ENCODE data around the gene PRDM15.

PRDM15 gene, protein sequence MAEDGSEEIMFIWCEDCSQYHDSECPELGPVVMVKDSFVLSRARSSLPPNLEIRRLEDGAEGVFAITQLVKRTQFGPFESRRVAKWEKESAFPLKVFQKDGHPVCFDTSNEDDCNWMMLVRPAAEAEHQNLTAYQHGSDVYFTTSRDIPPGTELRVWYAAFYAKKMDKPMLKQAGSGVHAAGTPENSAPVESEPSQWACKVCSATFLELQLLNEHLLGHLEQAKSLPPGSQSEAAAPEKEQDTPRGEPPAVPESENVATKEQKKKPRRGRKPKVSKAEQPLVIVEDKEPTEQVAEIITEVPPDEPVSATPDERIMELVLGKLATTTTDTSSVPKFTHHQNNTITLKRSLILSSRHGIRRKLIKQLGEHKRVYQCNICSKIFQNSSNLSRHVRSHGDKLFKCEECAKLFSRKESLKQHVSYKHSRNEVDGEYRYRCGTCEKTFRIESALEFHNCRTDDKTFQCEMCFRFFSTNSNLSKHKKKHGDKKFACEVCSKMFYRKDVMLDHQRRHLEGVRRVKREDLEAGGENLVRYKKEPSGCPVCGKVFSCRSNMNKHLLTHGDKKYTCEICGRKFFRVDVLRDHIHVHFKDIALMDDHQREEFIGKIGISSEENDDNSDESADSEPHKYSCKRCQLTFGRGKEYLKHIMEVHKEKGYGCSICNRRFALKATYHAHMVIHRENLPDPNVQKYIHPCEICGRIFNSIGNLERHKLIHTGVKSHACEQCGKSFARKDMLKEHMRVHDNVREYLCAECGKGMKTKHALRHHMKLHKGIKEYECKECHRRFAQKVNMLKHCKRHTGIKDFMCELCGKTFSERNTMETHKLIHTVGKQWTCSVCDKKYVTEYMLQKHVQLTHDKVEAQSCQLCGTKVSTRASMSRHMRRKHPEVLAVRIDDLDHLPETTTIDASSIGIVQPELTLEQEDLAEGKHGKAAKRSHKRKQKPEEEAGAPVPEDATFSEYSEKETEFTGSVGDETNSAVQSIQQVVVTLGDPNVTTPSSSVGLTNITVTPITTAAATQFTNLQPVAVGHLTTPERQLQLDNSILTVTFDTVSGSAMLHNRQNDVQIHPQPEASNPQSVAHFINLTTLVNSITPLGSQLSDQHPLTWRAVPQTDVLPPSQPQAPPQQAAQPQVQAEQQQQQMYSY

GRCh38 chr21:41879190-41879998, at the start of gene PRDM15:
Gene PRDM15 (minus strand): TSS chr21:41879344. CDS start chr21:41860363, 18,981 bp downstream.
- peak; percentile 78 for DNase-seq (ENCODE audit: low read depth)

DNA sequence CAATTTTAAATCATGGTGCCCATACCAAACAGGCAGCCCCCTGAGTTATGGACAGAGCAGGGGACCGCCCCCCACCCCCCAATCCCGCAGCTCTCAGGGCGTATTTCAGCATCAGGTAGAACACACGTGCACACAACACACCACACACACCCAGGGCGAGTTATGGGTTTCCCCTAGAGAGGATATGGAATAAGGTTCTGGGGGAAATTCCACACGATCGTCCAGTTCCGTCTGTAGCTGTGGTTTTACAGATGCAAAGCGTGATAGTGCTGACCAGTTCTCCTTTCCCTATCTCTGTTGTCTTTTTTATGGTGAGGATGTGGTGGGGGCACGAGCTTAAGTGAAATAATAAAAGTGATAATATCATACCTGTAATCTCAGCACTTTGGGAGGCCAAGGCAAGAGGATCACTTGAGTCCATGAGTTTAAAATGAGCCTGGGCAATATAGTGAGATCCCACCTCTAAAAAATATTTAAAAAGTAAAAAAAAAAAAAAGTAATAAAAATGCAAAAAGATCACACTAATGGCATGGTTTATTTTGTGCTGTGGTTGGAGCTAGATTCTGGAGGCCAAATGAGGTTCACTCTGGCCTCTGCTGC, 49.6 kb upstream of the PRDM15 start:
- no peak for DNase-seq (ENCODE audit: low read depth)

DNA sequence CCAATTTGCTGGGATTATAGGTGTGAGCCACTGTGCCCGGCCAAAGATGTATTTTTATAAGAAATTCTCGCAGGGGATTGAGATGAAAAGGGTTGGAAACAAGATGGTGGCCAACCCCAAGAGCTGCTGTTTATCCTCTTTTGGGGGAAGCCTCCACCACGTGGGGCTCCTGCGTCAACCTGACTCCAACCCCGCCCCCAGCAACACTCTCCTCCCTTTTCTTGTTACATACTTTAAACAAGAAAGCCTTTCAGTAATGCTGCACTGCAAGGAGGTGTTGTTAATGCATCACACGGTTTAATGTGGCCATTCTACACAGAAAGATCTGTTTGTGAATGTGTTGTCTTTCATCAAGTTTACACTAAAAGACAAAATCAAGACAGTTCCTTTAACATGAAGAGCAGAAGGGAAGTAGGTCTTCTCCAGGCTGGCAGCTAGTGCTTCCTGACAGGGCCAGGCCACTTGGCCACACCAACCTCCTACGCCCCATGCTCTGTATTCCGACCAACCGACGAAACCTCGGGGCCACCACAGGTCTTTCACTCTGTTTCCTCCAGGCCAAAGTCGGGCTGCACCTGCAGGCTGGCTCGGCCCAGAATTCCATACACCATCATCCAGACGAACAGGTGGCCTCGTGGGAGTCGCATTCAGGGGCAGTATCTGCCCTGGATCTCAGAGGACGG, 48.7 kb upstream of the PRDM15 start:
- DNase-seq (ENCODE audit: low read depth), result no peak

DNA sequence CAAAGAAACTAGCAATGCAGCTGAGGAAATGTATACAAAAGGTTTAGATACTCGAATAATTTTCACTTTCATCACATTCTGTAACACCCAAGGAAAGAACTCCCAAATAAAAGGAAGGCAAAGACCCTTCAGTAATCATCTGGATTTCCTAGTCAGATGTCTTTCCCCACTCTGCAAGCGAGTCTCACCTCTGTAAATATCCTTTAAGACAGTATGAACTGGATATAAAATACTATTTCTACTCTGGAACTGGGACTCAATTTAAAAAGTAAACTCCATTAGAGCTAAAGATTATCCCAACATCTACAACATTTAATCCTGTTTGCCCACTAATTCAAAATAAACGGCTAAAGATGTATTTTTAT, 47.6 kb upstream of the PRDM15 start:
- DNase-seq (ENCODE audit: low read depth), result no peak

DNA sequence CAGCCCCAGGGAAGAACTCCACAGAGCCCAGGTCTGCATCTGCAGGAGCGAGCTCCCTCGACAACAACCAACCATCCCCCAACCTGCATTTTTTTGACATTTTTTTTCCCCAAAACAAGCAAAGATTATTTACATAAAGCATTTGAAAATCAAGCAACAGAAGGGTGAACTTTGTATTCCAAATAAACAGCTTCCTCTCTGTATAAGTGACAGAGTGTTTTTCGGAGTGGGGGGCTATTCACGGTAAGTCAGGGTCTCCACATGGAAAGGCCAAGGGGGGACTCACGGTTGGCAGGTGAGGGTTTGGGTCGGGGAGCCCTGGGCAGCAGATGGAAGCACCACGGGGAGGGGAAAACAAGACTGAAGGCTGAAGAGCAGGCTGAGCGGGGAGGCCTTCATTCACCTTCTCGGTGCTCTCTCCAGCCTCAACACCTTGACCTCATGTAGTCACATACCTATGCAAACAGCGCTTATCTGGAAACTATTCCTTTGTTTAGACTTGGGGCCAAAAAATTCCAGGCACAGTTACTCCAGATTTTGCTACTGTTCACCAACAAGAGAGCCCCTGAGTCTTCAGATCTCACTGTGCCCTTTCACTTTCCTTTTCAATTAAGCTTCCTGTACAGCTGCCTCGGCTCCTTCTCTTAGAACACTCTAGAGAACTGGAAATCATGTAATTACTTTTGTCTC, 47.1 kb upstream of the PRDM15 start:
- no peak for DNase-seq (ENCODE audit: low read depth)

- DNase-seq (ENCODE audit: low read depth), result no peak
Observed at GRCh38 chr21:41925767-41926116, 46.6 kb upstream of the PRDM15 start.

DNA sequence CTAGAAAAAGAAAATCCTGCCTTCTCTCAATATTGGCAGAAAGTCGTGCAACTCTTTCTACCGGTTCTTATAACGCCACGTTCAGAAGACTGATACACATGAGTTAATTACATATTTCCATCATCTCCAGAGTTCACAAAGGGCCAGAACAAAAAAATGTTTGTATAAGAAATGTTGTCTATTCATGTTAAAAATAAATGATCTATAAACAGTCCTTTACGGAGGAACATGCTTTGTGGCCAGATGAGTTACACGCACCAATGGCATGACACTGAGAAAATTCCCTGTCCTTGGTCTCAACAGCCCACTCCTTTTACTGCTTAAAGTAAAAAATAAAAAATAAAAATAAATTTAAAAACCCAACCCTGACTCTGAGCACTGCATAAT, 45.2 kb upstream of the PRDM15 start:
- no peak for DNase-seq (ENCODE audit: low read depth)

DNA sequence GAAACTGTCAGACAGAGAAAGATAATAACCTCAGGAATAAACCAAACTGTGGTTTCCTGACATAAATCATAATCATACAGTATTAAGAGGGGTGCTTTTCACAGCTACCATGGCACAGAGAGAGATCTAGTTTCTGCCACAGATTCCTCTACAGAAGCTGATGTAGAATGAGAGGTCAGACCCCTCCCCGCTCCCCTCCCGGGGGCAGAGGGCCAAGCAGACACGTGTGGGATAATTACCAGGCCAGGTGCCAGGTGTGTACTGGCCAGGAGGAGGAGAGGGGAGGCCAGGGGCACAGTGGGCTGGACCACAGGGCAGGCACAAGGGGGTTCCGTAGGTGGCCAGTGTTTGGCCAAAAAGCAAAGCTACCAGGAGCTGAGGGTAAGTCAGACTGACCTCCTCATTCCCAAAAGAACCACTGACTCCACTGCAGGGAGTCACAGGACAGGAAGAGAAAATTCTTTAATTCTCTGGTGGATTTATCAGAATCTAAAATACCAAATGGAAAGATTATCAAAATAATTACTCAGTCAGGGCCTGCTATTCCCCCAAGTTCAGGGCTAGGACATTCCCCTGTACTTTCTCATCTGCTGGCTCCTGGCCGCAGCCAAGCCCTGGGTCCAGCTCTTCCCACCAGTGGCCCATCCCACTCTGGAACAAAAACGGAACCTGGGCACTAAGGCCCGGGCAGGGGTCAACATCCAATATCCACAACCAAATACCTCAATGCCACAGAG, 44.7 kb upstream of the PRDM15 start:
- DNase-seq (ENCODE audit: low read depth), result no peak

GRCh38 chr21:41923186-41923585, 44.0 kb upstream of the PRDM15 start:
- no peak for DNase-seq (ENCODE audit: low read depth)

- DNase-seq (ENCODE audit: low read depth), result no peak
Observed at GRCh38 chr21:41921021-41921420, 41.9 kb upstream of the PRDM15 start.

GRCh38 chr21:41920476-41920875, 41.3 kb upstream of the PRDM15 start:
- DNase-seq (ENCODE audit: low read depth), result no peak

- no peak for DNase-seq (ENCODE audit: low read depth)
Observed at GRCh38 chr21:41919666-41920398, 40.7 kb upstream of the PRDM15 start.

- no peak for DNase-seq (ENCODE audit: low read depth)
Observed at GRCh38 chr21:41918561-41919358, 39.6 kb upstream of the PRDM15 start.

- DNase-seq (ENCODE audit: low read depth), result no peak
Observed at GRCh38 chr21:41917531-41917930, 38.4 kb upstream of the PRDM15 start.

- DNase-seq (ENCODE audit: low read depth), result no peak
Observed at GRCh38 chr21:41916888-41917433, 37.8 kb upstream of the PRDM15 start.

- DNase-seq (ENCODE audit: low read depth), result no peak
Observed at GRCh38 chr21:41914965-41915364, 35.8 kb upstream of the PRDM15 start.

DNA sequence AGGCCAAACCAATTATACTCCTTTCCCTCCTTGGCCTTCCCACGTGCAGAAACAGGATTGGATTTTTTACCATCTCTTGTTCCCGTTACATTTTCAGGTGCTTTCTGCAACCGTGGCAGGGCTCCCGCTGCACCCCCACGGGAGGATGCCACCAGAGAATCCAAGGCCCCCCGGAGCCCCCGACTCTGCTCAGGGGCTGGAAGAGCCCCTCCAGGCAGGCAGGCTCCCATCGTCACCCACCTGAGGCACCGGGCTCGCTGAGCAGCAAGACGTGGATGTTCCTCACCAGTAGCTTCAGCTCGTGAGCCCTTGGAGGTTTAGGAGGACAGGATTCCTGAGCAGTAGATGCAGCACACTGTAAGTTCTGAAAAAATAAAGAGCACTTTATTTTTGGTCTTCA, 35.2 kb upstream of the PRDM15 start:
- no peak for DNase-seq (ENCODE audit: low read depth)

GRCh38 chr21:41913230-41913629, 34.1 kb upstream of the PRDM15 start:
- DNase-seq (ENCODE audit: low read depth), result no peak
